Loucy (cell line): ENCODE measurements around the gene SAXO1.

Experiments used
- EZH2phosphoT487 ChIP-seq: fragments of 200-600 bp; IDR thresholded peaks from 2 replicates; pipeline ENCODE4 v1.6.1; 2018; ENCODE audit warnings: antibody characterized with exemption, mild to moderate bottlenecking, moderate library complexity, borderline replicate concordance
- TF ChIP-seq, protein P1 (sequence below): fragments of 200-600 bp; sonication (generic); conservative IDR thresholded peaks from 2 replicates; pipeline ENCODE4 v1.5.1; 2014; ENCODE audit warnings: mild to moderate bottlenecking, antibody characterized with exemption, low read length

DNA sequence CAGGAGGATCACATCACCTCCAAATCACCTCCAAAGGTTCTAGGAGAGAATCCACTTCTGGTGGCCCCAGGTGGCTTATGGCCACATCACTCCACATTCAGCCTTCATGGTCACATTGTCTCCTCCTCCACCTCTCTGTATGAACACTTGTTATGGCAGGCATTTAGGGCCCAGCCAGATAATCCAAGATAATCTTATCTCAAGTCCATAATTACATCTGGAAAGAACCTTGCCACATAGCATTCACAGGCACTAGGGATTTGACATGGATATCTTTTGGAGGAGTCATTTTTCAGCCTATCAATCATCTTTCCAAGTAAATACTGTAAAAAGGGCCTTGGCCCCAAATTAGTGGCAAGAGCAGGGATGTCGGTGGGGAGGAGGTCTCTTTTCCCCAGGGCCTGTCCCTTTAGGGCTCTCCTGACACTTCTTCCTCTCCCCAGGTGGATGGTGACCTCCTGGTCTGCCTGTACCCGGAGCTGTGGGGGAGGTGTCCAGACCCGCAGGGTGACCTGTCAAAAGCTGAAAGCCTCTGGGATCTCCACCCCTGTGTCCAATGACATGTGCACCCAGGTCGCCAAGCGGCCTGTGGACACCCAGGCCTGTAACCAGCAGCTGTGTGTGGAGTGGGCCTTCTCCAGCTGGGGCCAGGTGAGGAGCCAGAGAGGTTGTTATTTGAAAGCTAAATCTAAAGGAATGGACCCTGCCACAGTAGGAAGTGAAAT, 140.9 kb downstream of the SAXO1 start:
- TF ChIP-seq EZH2phosphoT487 = no peak
- TF ChIP-seq, protein P1, sequence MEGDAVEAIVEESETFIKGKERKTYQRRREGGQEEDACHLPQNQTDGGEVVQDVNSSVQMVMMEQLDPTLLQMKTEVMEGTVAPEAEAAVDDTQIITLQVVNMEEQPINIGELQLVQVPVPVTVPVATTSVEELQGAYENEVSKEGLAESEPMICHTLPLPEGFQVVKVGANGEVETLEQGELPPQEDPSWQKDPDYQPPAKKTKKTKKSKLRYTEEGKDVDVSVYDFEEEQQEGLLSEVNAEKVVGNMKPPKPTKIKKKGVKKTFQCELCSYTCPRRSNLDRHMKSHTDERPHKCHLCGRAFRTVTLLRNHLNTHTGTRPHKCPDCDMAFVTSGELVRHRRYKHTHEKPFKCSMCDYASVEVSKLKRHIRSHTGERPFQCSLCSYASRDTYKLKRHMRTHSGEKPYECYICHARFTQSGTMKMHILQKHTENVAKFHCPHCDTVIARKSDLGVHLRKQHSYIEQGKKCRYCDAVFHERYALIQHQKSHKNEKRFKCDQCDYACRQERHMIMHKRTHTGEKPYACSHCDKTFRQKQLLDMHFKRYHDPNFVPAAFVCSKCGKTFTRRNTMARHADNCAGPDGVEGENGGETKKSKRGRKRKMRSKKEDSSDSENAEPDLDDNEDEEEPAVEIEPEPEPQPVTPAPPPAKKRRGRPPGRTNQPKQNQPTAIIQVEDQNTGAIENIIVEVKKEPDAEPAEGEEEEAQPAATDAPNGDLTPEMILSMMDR = no peak
